CD14-positive monocyte (primary cell): ENCODE measurements around the gene MED26. TPM values are rescaled to one million over a fixed set of nuclear protein-coding genes. Genes with fewer than 3 reads are reported as not detected.
A peak's percentile ranks its signal among the peaks of the same experiment; 100 is the strongest.

ENCODE experiments used
- DNase-seq, 3 donors: peaks; one replicate each; pipeline ENCODE4 v3.0.0-alpha.2; 2011 to 2022
- H2AFZ ChIP-seq: 2 replicates; pipeline ENCODE4 v1.6.0; 2012; ENCODE audit warnings: mild to moderate bottlenecking, low read depth, low read length, inconsistent platforms; ENCODE audit not compliant: insufficient read depth, poor library complexity, severe bottlenecking
- H3K27ac ChIP-seq, 2 donors: 1 replicate in 1 of 2; 2 replicates in 1 of 2; pipeline ENCODE4 v1.5.1; 2012 to 2013; ENCODE audit warnings: low read length in 2 of 2, control low read depth in 1 of 2, inconsistent platforms in 1 of 2, low read depth in 1 of 2, mild to moderate bottlenecking in 1 of 2
- H3K27me3 ChIP-seq, 2 donors: one replicate each; pipeline versions ENCODE4 v1.6.0 to v1.6.1; 2011 to 2013; ENCODE audit warnings: low read length in 2 of 2; ENCODE audit not compliant: control insufficient read depth in 2 of 2, insufficient read depth in 2 of 2
- H3K36me3 ChIP-seq, 2 donors: replicated peaks in 1 of 2; 1 replicate in 1 of 2; 2 replicates in 1 of 2; pipeline versions ENCODE4 v1.5.1 to v1.6.1; 2012 to 2013; ENCODE audit warnings: low read length in 2 of 2, control low read depth in 1 of 2, inconsistent platforms in 1 of 2, mild to moderate bottlenecking in 1 of 2; ENCODE audit not compliant: insufficient read depth in 2 of 2, control insufficient read depth in 1 of 2
- H3K4me1 ChIP-seq, 2 donors: 1 replicate in 1 of 2; 2 replicates in 1 of 2; pipeline versions ENCODE4 v1.5.1 to v1.6.1; 2012 to 2013; ENCODE audit warnings: low read length in 2 of 2, control low read depth in 1 of 2, inconsistent platforms in 1 of 2, mild to moderate bottlenecking in 1 of 2, moderate library complexity in 1 of 2; ENCODE audit not compliant: insufficient read depth in 2 of 2, control insufficient read depth in 1 of 2
- H3K4me2 ChIP-seq: replicated peaks from 2 replicates; pipeline ENCODE3; 2012; ENCODE audit warnings: low read length, moderate library complexity, mild to moderate bottlenecking; ENCODE audit not compliant: poor library complexity, severe bottlenecking; ENCODE audit errors: extremely low read depth
- H3K4me3 ChIP-seq, 3 experiments: fragments of 200-600 bp in 1 of 3; sonication (generic) in 1 of 3; replicated peaks in 1 of 3; 1 replicate in 2 of 3; 2 replicates in 1 of 3; pipeline ENCODE4 v1.5.1; 2011 to 2013; ENCODE audit warnings: low read length in 3 of 3, mild to moderate bottlenecking in 3 of 3, control low read depth in 2 of 3, low read depth in 2 of 3, inconsistent platforms in 1 of 3, moderate library complexity in 1 of 3
- H3K79me2 ChIP-seq: 2 replicates; pipeline ENCODE4 v1.6.0; 2012; ENCODE audit warnings: mild to moderate bottlenecking, control low read depth, inconsistent platforms, low read length, moderate library complexity; ENCODE audit not compliant: insufficient read depth
- H3K9ac ChIP-seq: 2 replicates; pipeline ENCODE4 v1.6.0; 2017; ENCODE audit warnings: low read length, mild to moderate bottlenecking; ENCODE audit not compliant: insufficient read depth, poor library complexity, severe bottlenecking
- H3K9me3 ChIP-seq, 2 donors: replicated peaks in 1 of 2; 1 replicate in 1 of 2; 2 replicates in 1 of 2; pipeline versions ENCODE4 v1.5.1 to v1.6.1; 2012 to 2013; ENCODE audit warnings: low read length in 2 of 2, control low read depth in 1 of 2; ENCODE audit not compliant: control insufficient read depth in 1 of 2, insufficient read depth in 1 of 2
- H4K20me1 ChIP-seq: 2 replicates; pipeline ENCODE4 v1.6.0; 2012; ENCODE audit warnings: mild to moderate bottlenecking, low read length, control low read depth, moderate library complexity; ENCODE audit not compliant: insufficient read depth
- H3K27ac Mint-ChIP-seq, 7 donors: one replicate each; pipeline ENCODE4 v1.8.0; 2020; ENCODE audit warnings: mild to moderate bottlenecking in 7 of 7, mixed read lengths in 7 of 7, moderate library complexity in 6 of 7, inconsistent platforms in 2 of 7
- H3K27me3 Mint-ChIP-seq, 3 donors: one replicate each; pipeline ENCODE4 v1.8.0; 2021 to 2022; ENCODE audit warnings: low read depth in 3 of 3, mild to moderate bottlenecking in 3 of 3, mixed read lengths in 3 of 3, moderate library complexity in 3 of 3, inconsistent platforms in 1 of 3
- H3K36me3 Mint-ChIP-seq, 2 donors: one replicate each; pipeline ENCODE4 v1.8.0; 2020; ENCODE audit warnings: mixed read lengths in 2 of 2, inconsistent platforms in 1 of 2, mild to moderate bottlenecking in 1 of 2
- H3K4me1 Mint-ChIP-seq: one replicate; pipeline ENCODE4 v1.8.0; 2020; ENCODE audit warnings: mild to moderate bottlenecking, mixed read lengths
- H3K4me3 Mint-ChIP-seq, 2 donors: one replicate each; pipeline ENCODE4 v1.8.0; 2020; ENCODE audit warnings: mild to moderate bottlenecking in 2 of 2, mixed read lengths in 2 of 2, moderate library complexity in 1 of 2
- H3K9me3 Mint-ChIP-seq, 7 donors: one replicate each; pipeline ENCODE4 v1.8.0; 2020 to 2022; ENCODE audit warnings: mixed read lengths in 7 of 7, mild to moderate bottlenecking in 6 of 7, moderate library complexity in 6 of 7, inconsistent platforms in 2 of 7
- CTCF ChIP-seq: fragments of 200-600 bp; IDR thresholded peaks from one replicate; pipeline ENCODE4 v1.8.0; 2022; ENCODE audit warnings: antibody characterized with exemption, mild to moderate bottlenecking
- WGBS: methylation state at CpG from one replicate; pipeline ENCODE4 v1.1.5; 2013; ENCODE audit warnings: missing lambda C conversion rate; ENCODE audit not compliant: insufficient coverage; 5-methylcytosine and 5-hydroxymethylcytosine counted together
- intact Hi-C, 2 donors: fragments of 100-400 bp; cut with micrococcal nuclease; formaldehyde crosslinking; loops; one replicate each; pipeline versions ENCODE4 v1.15.0 to v1.15.1; 2023
- polyA plus RNA-seq, 3 donors: library from polyadenylated mRNA; depleted of rRNA in 1 of 3; unstranded in 2 of 3; stranded (reverse) in 1 of 3; fragments of 300-500 nt in 2 of 3; fragments of >200 nt in 1 of 3; fragmentation: Illumina TruSeq in 2 of 3; gene quantifications; 1 replicate in 2 of 3; 2 replicates in 1 of 3; pipeline ENCODE4 v1.2.3, GENCODE V29; 2012 to 2021

Gene MED26
- polyA plus RNA-seq, 3 donors = 1.1 to 7.1 (median 2.1) TPM

DNA sequence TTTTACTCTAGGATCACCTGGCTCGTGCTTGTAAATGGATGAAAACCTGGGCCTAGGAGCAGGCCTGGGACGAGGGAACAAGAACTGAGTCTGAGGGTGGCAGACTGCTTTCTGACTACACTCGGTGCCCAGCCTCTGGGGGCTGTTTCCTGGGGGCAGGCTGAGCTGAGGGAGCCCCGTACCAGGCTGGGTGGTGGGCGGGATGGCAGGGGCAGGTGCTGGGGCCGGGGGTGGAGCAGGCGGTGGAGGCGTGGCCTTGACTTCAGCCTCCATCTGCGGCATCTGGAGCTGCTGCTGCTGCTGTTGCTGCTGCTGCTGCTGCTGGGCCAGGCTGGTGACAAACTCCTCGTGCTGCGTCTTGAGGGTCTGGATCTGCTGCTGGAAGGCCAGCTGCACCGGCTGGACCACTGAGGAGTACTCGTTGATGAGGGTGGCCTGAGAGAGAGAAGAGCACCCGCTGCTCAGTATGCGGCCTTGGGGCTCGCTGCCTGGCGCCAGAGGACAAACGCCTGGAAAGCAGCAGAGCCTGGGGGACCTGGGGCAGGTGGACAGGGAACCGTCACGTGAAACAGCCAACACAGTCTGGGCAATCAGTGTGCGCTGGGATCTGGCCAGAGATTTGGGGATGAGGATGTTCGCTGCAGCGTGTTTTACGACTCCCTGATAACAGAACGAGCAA, 98.4 kb downstream of the MED26 start:
- intact Hi-C loops = no loop called here

GRCh38 chr19:16527971-16528521, 100.0 kb downstream of the MED26 start:
- intact Hi-C loops = no loop called here
- no peak for DNase-seq
- peak overlapping the region in 1 of 7 donors; percentile 54 for H3K27ac Mint-ChIP-seq

More for the DNA sequence above, 98.4 kb downstream of the MED26 start:
- DNase-seq = no peak
- H3K79me2 ChIP-seq = no peaks in the 10 kb centered on the region
- H3K4me3 ChIP-seq = no peak overlapping the region
- 96% methylated on average over 24 of the region's 25 CpGs for WGBS
- H3K27ac Mint-ChIP-seq = peak overlapping the region in 2 of 7 donors; percentile 31 to 73
- H3K4me1 ChIP-seq = no peaks in the 10 kb centered on the region
- H3K9me3 ChIP-seq = no peaks in the 10 kb centered on the region
- H3K27ac ChIP-seq = no peak overlapping the region
- H3K4me3 Mint-ChIP-seq = no peak overlapping the region
- no peak overlapping the region for H3K4me2 ChIP-seq
- no peaks in the 10 kb centered on the region for H3K27me3 ChIP-seq
- H3K9ac ChIP-seq = no peak overlapping the region
- no peaks in the 10 kb centered on the region for H3K9me3 Mint-ChIP-seq
- H3K4me1 Mint-ChIP-seq = no peaks in the 10 kb centered on the region
- H2AFZ ChIP-seq = no peak overlapping the region
- no peak for TF ChIP-seq CTCF
- peaks cover 80 to 100% of the 10 kb centered on the region in 2 donors for H3K36me3 Mint-ChIP-seq
- no peaks in the 10 kb centered on the region for H3K27me3 Mint-ChIP-seq
- H4K20me1 ChIP-seq = peaks cover 30% of the 10 kb centered on the region
- peaks cover 94 to 100% of the 10 kb centered on the region in 2 donors for H3K36me3 ChIP-seq

More at GRCh38 chr19:16527971-16528521, 100.0 kb downstream of the MED26 start:
- peaks cover 96 to 98% of the 10 kb centered on the region in 2 donors for H3K36me3 ChIP-seq
- H3K79me2 ChIP-seq = no peaks in the 10 kb centered on the region
- TF ChIP-seq CTCF = peak; percentile 31
- Mint-ChIP-seq H3K4me3 (no peak overlapping the region), H3K9me3 (no peaks in the 10 kb centered on the region), H3K36me3 (peaks cover 79 to 99% of the 10 kb centered on the region in 2 donors), H3K4me1 (no peaks in the 10 kb centered on the region), H3K27me3 (no peaks in the 10 kb centered on the region)
- no peaks in the 10 kb centered on the region for H3K9me3 ChIP-seq
- H3K4me3 ChIP-seq = no peak overlapping the region
- H3K9ac ChIP-seq = no peak overlapping the region
- no peak overlapping the region for H2AFZ ChIP-seq
- H3K27me3 ChIP-seq = no peaks in the 10 kb centered on the region
- no peak overlapping the region for H3K4me2 ChIP-seq
- peaks cover 28% of the 10 kb centered on the region for H4K20me1 ChIP-seq
- no peak overlapping the region for H3K27ac ChIP-seq
- WGBS = 98% methylated on average over 7 of the region's 12 CpGs
- H3K4me1 ChIP-seq = no peaks in the 10 kb centered on the region
